ENCODE measurements around the gene ADD1. TPM values are rescaled to one million over a fixed set of nuclear protein-coding genes. Genes with fewer than 3 reads are reported as not detected.

Gene ADD1
- total and polyA plus RNA-seq, 2 of the 13 experiments (the other 11 are each of a cell fraction or from before 2014, with no cell fraction given) = 73.9 to 122 TPM

- TF ChIP-seq ZNF549 (CRISPR knock-in tag; IDR thresholded peaks at IDR 0.05) (no peak), ZNF800 (CRISPR knock-in tag; IDR thresholded peaks at IDR 0.05) (peak; percentile 80), ZBTB40 (IDR thresholded peaks at IDR 0.05) (no peak), ZBTB40 (CRISPR knock-in tag; IDR thresholded peaks at IDR 0.05) (peak; percentile 51; the same call in 1 of the 2 replicates), HNRNPUL1 (IDR thresholded peaks at IDR 0.05; ENCODE audit: low read depth, low read length) (no peak), NCOR1 (IDR thresholded peaks at IDR 0.05; ENCODE audit: borderline replicate concordance, low read length) (peak; percentile 76; the same call in 1 of the 2 replicates), U2AF2 (IDR thresholded peaks at IDR 0.05; ENCODE audit: low read depth, low read length) (no peak), ELK4 (CRISPR knock-in tag; IDR thresholded peaks at IDR 0.05; ENCODE audit: borderline replicate concordance) (no peak), YEATS4 (CRISPR knock-in tag; IDR thresholded peaks at IDR 0.05; ENCODE audit: borderline replicate concordance) (peak; percentile 39; the same call in 1 of the 2 replicates), GABPA (IDR thresholded peaks at IDR 0.05; ENCODE audit: low read depth, low read length) (no peak), GABPA (CRISPR knock-in tag; IDR thresholded peaks at IDR 0.05; ENCODE audit: low read depth) (peak; percentile 75), ZNF784 (CRISPR knock-in tag; IDR thresholded peaks at IDR 0.05; ENCODE audit: borderline replicate concordance) (no peak; the same call in 1 of the 2 replicates), ZNF503 (CRISPR knock-in tag; IDR thresholded peaks at IDR 0.05) (peak; percentile 83; the same call in 1 of the 2 replicates)
Measured at GRCh38 chr4:2937146-2937857, 93.7 kb downstream of the ADD1 start (continued).
